Measurements from ENCODE around the gene SCNN1A. TPM values are rescaled to one million over a fixed set of nuclear protein-coding genes. Genes with fewer than 3 reads are reported as not detected.

The SCNN1A gene
- total RNA-seq, 4 donors from 2014 or later = 1.3 to 38.3 (median 7.3) TPM

DNA sequence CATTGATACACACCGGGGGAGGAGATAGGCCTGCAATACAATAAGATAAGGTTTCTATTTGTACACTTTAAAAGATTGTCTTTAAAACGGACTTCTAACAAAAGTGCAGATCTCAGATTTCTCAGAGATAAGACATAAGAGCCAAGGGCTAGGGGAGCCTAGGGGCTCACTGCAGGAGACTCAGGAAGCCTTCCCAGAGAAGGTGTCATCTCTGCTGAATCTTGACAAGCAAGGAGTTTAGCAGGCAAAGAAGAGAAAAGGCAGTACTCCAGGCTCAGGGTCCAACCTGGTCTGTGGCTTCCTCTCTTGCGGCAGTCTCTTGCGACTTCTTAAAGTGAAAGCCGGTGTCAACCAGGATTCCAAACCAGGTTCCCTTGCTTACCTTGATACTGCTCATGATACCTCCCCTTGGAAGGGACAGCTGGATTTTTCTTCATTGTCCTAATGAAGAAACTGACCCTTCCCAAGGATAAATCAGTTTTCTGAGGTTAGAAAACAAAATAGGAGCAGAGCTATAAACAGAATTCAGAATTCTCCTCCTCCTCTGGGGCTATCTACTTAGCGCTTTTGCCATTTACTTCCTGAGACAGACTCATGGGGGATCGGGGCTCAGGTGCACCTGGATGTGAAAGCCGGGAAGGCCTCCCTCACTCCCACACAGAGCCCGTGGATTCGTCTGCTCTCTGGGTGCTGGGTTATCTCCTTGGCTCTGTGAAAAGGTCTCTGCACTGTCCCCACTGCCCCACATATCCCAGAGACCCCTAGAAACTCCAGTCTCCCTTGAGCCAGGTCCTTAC lies 1.7 kb upstream of the SCNN1A start:
- H3K9me3 ChIP-seq = no peaks in the 10 kb centered on the region
- peak in 1 of 2 donors; percentile 15 for DNase-seq
- no peaks in the 10 kb centered on the region for H3K36me3 ChIP-seq
- no peak for TF ChIP-seq POLR2A (IDR thresholded peaks at IDR 0.05)
- TF ChIP-seq, protein P1, sequence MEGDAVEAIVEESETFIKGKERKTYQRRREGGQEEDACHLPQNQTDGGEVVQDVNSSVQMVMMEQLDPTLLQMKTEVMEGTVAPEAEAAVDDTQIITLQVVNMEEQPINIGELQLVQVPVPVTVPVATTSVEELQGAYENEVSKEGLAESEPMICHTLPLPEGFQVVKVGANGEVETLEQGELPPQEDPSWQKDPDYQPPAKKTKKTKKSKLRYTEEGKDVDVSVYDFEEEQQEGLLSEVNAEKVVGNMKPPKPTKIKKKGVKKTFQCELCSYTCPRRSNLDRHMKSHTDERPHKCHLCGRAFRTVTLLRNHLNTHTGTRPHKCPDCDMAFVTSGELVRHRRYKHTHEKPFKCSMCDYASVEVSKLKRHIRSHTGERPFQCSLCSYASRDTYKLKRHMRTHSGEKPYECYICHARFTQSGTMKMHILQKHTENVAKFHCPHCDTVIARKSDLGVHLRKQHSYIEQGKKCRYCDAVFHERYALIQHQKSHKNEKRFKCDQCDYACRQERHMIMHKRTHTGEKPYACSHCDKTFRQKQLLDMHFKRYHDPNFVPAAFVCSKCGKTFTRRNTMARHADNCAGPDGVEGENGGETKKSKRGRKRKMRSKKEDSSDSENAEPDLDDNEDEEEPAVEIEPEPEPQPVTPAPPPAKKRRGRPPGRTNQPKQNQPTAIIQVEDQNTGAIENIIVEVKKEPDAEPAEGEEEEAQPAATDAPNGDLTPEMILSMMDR (IDR thresholded peaks at IDR 0.05) = no peak
- H3K27ac ChIP-seq = peak overlapping the region; percentile 87 to 90
- H3K27me3 ChIP-seq = no peaks in the 10 kb centered on the region
- H3K4me1 ChIP-seq = peaks cover 15 to 17% of the 10 kb centered on the region in 2 donors
- no peak overlapping the region for H3K4me3 ChIP-seq
- intact Hi-C loops (cut with DNase I; ENCODE audit: low total_unique reads) = loop anchor here (5.0 kb wide), 1 partner anchor 40 kb away; no protein-coding TSS in a partner anchor

DNA sequence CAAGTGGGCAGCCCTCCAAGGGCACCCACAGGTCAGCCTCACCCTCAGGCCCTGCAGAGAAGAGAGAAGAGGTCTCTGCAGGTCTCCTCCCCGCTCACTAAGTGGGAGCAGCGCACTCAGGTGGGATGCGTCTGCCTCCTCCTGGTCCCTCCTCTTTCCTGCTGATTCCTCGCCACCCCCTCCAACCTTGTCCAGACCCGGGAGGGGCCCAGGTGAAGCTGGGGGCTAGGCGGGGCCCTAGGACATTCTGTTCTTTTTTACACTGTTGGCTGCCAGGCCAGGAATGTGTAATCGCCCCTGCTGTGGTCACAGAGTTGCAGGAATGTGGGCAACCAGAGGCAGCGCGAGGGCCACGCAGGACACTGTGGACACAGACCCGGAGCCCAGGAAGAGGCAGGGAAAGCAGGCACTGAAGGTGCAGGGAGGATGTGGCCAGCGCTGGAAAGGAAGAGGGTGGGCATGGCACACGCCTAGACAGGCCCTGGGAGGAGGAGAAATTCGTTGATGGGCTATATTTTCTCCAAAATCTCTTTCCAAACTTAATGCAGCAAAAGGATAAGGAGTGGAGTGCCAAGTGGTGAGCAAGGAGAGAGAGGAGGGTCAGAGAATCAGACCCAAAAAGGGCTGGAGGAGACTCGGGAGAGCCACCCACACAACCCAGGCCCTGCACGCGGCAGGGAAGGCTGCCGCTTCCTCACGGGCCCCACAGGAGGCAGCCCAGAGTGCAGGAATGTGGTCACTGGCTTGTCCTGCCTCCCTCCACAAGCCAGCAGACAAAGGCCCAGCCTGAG lies 911 bp upstream of the SCNN1A start:
- no peak overlapping the region for H3K4me3 ChIP-seq
- H3K36me3 ChIP-seq = no peaks in the 10 kb centered on the region
- peak overlapping the region; percentile 87 to 90 for H3K27ac ChIP-seq
- H3K9me3 ChIP-seq = no peaks in the 10 kb centered on the region
- no peaks in the 10 kb centered on the region for H3K27me3 ChIP-seq
- intact Hi-C loops (cut with DNase I; ENCODE audit: low total_unique reads) = loop anchor here (5.0 kb wide), 1 partner anchor 39 kb away; no protein-coding TSS in a partner anchor
- DNase-seq = peak; percentile 76 to 83
- H3K4me1 ChIP-seq = peaks cover 15 to 17% of the 10 kb centered on the region in 2 donors
- TF ChIP-seq, protein P1 (IDR thresholded peaks at IDR 0.05) = peak in 3 of 4 experiments; percentile 27 to 59 (median 51)
- peak in 1 of 2 donors; percentile 16 for TF ChIP-seq POLR2A (IDR thresholded peaks at IDR 0.05)

DNA sequence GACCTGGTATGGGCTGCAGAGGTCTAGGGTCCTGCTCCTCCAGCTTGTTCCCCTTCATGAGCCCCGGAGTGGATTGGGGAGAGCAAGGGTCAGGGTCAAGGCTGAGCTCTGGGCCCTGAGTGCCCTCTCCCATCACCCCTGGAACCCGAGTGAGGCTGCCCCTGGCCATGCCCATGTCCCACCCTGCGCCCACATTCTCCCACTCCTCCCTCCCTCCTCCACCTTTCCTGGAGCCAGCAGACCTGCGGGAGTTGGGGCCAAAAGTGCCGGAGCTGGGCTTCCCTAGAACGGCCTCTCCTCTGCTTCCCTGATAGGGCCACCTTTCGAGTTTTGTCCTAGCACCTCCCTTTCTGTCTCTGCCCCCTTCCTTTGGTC lies 590 bp downstream of the SCNN1A start:
- Histone ChIP-seq H3K4me1 (peaks cover 15 to 17% of the 10 kb centered on the region in 2 donors), H3K36me3 (no peaks in the 10 kb centered on the region), H3K9me3 (no peaks in the 10 kb centered on the region), H3K27ac (peak overlapping the region; percentile 87 to 90), H3K27me3 (no peaks in the 10 kb centered on the region), H3K4me3 (no peak overlapping the region)
- TF ChIP-seq POLR2A (IDR thresholded peaks at IDR 0.05) = no peak
- TF ChIP-seq, protein P1 (IDR thresholded peaks at IDR 0.05) = no peak
- intact Hi-C loops (cut with DNase I; ENCODE audit: low total_unique reads) = loop anchor here (5.0 kb wide), 1 partner anchor 37 kb away; no protein-coding TSS in a partner anchor
- no peak for DNase-seq

DNA sequence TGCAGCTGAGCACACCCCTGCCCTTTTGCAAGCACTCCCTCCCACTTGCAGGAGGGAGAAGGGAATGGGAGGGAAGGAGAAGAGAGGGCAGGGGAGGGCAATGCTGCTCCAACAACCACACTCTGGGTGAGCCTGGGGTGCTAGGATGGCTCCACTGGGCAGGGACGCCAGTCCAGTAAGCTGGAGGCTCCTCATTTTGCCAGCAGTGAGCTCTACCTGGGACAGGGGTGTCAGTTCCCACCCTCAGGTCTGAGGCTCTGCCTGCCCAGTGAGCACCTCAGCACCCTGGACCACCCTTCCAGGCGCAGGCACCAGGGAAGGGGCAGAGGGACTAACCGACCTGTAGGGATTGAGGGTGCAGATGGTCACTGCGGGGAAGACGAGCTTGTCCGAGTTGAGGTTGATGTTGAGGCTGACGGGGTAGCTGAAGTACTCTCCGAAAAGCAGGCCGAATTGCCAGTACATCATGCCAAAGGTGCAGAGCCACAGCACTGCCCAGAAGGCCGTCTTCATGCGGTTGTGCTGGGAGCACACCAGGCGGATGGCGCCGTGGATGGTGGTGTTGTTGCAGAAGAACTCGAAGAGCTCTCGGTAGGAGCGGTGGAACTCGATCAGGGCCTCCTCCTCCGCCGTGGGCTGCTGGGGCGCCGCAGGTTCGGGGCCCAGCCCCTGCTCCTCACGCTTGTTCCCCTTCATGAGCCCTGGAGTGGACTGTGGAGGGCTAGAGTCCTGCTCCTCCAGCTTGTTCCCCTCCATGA lies 1.2 kb downstream of the SCNN1A start:
- Histone ChIP-seq H3K9me3 (no peaks in the 10 kb centered on the region), H3K27me3 (no peaks in the 10 kb centered on the region), H3K4me3 (no peak overlapping the region), H3K36me3 (no peaks in the 10 kb centered on the region), H3K27ac (peak overlapping the region; percentile 87 to 90), H3K4me1 (peaks cover 15 to 17% of the 10 kb centered on the region in 2 donors)
- no peak for DNase-seq
- intact Hi-C loops (cut with DNase I; ENCODE audit: low total_unique reads) = no loop called here
- TF ChIP-seq POLR2A (IDR thresholded peaks at IDR 0.05) = no peak
- TF ChIP-seq, protein P1 (IDR thresholded peaks at IDR 0.05) = no peak
